Omental fat pad (tissue), 4 donors: Measurements from ENCODE around the gene TBL1Y. TPM values are rescaled to one million over a fixed set of nuclear protein-coding genes. Genes with fewer than 3 reads are reported as not detected.
"Not testable (repeated sequence)": the region's sequence is repeated elsewhere in the genome, so short reads cannot be mapped to it uniquely, and the experiment has no call there.

Experiments
- ATAC-seq: fragments of 150-250 bp; one replicate; pipeline ENCODE4 v1.9.1; 2016; ENCODE audit warnings: mild to moderate bottlenecking, moderate library complexity; ENCODE audit not compliant: low FRiP score
- DNase-seq: peaks from one replicate; pipeline ENCODE4 v3.0.0-alpha.2; 2019; ENCODE audit warnings: low spot score
- total RNA-seq, 4 donors: library from RNA; depleted of rRNA; stranded (reverse); fragments of >200 nt; gene quantifications; one replicate each; pipeline ENCODE4 v1.1.0, GENCODE V29; 2016
- TF ChIP-seq, protein P1 (sequence below), 3 donors: fragments of 450-650 bp; IDR thresholded peaks; one replicate each; pipeline ENCODE4 v1.5.1; 2016 to 2017; ENCODE audit warnings: antibody characterized with exemption in 3 of 3, mild to moderate bottlenecking in 3 of 3, moderate library complexity in 2 of 3

TBL1Y gene
- total RNA-seq, 4 donors from 2014 or later: 0.96 to 1.6 TPM; not detected in 2

DNA sequence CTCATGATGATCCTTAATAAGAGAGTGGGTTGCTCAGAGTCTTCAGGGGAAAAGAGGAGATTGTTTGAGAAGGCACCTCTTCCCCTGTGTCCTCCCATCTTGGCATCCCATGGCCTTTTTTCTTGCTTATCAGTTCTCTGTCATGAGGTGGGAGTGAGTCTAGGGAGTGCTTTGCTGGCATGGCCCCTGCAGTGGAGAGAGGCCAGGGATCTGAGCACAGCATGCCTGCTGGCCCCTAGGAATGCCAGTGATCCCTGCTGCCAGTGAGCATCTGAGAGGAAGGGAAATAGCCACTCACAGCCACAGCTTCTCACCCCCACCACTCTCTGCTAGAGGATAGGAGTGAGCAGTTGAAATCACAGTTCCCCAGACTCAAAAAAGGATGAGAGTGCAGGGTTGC is 168.2 kb downstream of the TBL1Y start:
- DNase-seq (no peak), ATAC-seq (no peak)
- TF ChIP-seq, protein P1, sequence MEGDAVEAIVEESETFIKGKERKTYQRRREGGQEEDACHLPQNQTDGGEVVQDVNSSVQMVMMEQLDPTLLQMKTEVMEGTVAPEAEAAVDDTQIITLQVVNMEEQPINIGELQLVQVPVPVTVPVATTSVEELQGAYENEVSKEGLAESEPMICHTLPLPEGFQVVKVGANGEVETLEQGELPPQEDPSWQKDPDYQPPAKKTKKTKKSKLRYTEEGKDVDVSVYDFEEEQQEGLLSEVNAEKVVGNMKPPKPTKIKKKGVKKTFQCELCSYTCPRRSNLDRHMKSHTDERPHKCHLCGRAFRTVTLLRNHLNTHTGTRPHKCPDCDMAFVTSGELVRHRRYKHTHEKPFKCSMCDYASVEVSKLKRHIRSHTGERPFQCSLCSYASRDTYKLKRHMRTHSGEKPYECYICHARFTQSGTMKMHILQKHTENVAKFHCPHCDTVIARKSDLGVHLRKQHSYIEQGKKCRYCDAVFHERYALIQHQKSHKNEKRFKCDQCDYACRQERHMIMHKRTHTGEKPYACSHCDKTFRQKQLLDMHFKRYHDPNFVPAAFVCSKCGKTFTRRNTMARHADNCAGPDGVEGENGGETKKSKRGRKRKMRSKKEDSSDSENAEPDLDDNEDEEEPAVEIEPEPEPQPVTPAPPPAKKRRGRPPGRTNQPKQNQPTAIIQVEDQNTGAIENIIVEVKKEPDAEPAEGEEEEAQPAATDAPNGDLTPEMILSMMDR (IDR thresholded peaks at IDR 0.05): no peak

GRCh38 chrY:7080548-7080947 is 170.1 kb downstream of the TBL1Y start:
- not testable (repeated sequence) for ATAC-seq, DNase-seq

GRCh38 chrY:7085606-7086005 is 175.1 kb downstream of the TBL1Y start:
- DNase-seq (no peak), ATAC-seq (no peak)
- TF ChIP-seq, protein P1 (IDR thresholded peaks at IDR 0.05): no peak

- TF ChIP-seq, protein P1 (IDR thresholded peaks at IDR 0.05): no peak
- no peak for ATAC-seq
- no peak for DNase-seq
Observed at GRCh38 chrY:7092836-7093235, 182.3 kb downstream of the TBL1Y start.

DNA sequence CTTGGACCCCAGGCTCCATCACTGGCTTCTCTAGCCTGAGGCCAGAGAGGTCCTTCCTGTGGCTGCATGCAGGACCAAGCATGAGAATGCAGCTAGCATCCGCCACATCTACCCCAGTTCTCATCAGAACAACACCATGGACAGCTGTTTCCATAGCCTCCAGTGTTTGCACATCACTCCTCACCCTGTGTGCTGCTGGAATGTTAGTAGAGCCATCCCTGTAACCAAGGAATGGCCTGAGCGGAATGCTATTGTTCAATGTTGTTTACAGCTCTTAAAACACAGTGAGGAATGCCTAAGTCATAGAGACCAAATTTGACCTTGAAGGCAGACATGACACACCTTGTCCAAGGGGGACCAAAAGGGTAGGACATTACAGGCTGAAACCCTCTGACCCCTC is 183.9 kb downstream of the TBL1Y start:
- DNase-seq: no peak
- TF ChIP-seq, protein P1 (IDR thresholded peaks at IDR 0.05): no peak
- no peak for ATAC-seq

- no peak for DNase-seq
- no peak for ATAC-seq
- TF ChIP-seq, protein P1 (IDR thresholded peaks at IDR 0.05): no peak
Observed at GRCh38 chrY:7097021-7097420, 186.5 kb downstream of the TBL1Y start.

GRCh38 chrY:7099742-7100141 is 189.2 kb downstream of the TBL1Y start:
- DNase-seq (no peak), ATAC-seq (no peak)
- TF ChIP-seq, protein P1 (IDR thresholded peaks at IDR 0.05): no peak

DNA sequence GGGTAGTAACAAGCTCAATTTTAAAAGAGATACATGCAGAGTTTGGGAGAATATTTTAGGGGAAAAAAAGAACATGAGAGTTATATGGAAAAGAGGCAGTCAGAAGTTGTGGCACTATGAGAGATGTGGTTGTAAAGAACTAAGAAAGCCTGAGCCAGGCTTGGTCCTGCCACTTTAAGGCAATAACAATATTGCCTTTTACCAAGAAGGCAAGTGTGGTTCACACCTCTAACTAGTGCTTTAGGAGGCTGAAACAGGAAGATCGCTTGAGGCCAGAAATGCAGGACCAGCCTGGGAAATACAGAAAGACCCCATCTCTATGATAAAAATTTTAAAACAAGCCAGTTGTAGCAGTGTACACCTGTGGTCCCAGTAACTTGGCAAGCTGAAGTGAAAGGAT is 192.2 kb downstream of the TBL1Y start:
- TF ChIP-seq, protein P1 (IDR thresholded peaks at IDR 0.05): no peak
- ATAC-seq (no peak), DNase-seq (no peak)
